Stimulated activated naive CD8-positive, alpha-beta T cell treated with anti-CD3 and anti-CD28 coated beads, Interleukin-15, amount 100 ng/mL, for 72 hours (primary cell): ENCODE data around the gene POLR2J3.
"Not testable (repeated sequence)": the region's sequence is repeated elsewhere in the genome, so short reads cannot be mapped to it uniquely, and the experiment has no call there.

ENCODE experiments used
- ATAC-seq: fragments of 150-1000 bp; cut with Tn5 transposase; 2 replicates; pipeline ENCODE4 v1.10.0; 2021; ENCODE audit warnings: mild to moderate bottlenecking, moderate library complexity
- DNase-seq, 2 donors: peaks; one replicate each; pipeline ENCODE4 v3.0.0; 2021 to 2022
- H3K27ac Mint-ChIP-seq, 2 donors: one replicate each; pipeline ENCODE4 v1.8.0; 2022; ENCODE audit warnings: mild to moderate bottlenecking in 2 of 2, mixed read lengths in 2 of 2, moderate library complexity in 2 of 2
- H3K27me3 Mint-ChIP-seq: one replicate; pipeline ENCODE4 v1.8.0; 2022; ENCODE audit warnings: mixed read lengths
- H3K4me1 Mint-ChIP-seq: one replicate; pipeline ENCODE4 v1.8.0; 2022; ENCODE audit warnings: mild to moderate bottlenecking, mixed read lengths
- H3K4me3 Mint-ChIP-seq, 2 donors: one replicate each; pipeline ENCODE4 v1.8.0; 2022; ENCODE audit warnings: mild to moderate bottlenecking in 2 of 2, mixed read lengths in 2 of 2, moderate library complexity in 1 of 2
- H3K9me3 Mint-ChIP-seq, 2 donors: one replicate each; pipeline ENCODE4 v1.8.0; 2022; ENCODE audit warnings: mixed read lengths in 2 of 2

POLR2J3 gene

GRCh38 chr7:102544372-102544771 lies 28.0 kb downstream of the POLR2J3 start:
- DNase-seq, ATAC-seq, H3K4me1 Mint-ChIP-seq, H3K9me3 Mint-ChIP-seq, H3K4me3 Mint-ChIP-seq, H3K27ac Mint-ChIP-seq, H3K27me3 Mint-ChIP-seq: not testable (repeated sequence)

GRCh38 chr7:102543596-102543995 lies 28.8 kb downstream of the POLR2J3 start, which contains the start of gene UPK3BL2:
UPK3BL2 (minus strand) TSS chr7:102543696; CDS start chr7:102543636, 60 bp downstream.
- H3K27ac Mint-ChIP-seq, DNase-seq, H3K27me3 Mint-ChIP-seq, H3K4me1 Mint-ChIP-seq, ATAC-seq, H3K4me3 Mint-ChIP-seq, H3K9me3 Mint-ChIP-seq: not testable (repeated sequence)

GRCh38 chr7:102542771-102543170 lies 29.6 kb downstream of the POLR2J3 start:
- not testable (repeated sequence) for H3K4me1 Mint-ChIP-seq, DNase-seq, H3K9me3 Mint-ChIP-seq, ATAC-seq, H3K4me3 Mint-ChIP-seq, H3K27me3 Mint-ChIP-seq, H3K27ac Mint-ChIP-seq

GRCh38 chr7:102542083-102542482 lies 30.3 kb downstream of the POLR2J3 start:
- not testable (repeated sequence) for ATAC-seq, H3K9me3 Mint-ChIP-seq, H3K4me1 Mint-ChIP-seq, H3K27ac Mint-ChIP-seq, DNase-seq, H3K27me3 Mint-ChIP-seq, H3K4me3 Mint-ChIP-seq

GRCh38 chr7:102540604-102541003 lies 31.8 kb downstream of the POLR2J3 start:
- not testable (repeated sequence) for H3K9me3 Mint-ChIP-seq, H3K4me1 Mint-ChIP-seq, DNase-seq, ATAC-seq, H3K4me3 Mint-ChIP-seq, H3K27me3 Mint-ChIP-seq, H3K27ac Mint-ChIP-seq

GRCh38 chr7:102535062-102535615 lies 37.2 kb downstream of the POLR2J3 start:
- H3K4me1 Mint-ChIP-seq, H3K4me3 Mint-ChIP-seq, H3K9me3 Mint-ChIP-seq, ATAC-seq, H3K27ac Mint-ChIP-seq, H3K27me3 Mint-ChIP-seq, DNase-seq: not testable (repeated sequence)

GRCh38 chr7:102532127-102532526 lies 40.3 kb downstream of the POLR2J3 start:
- H3K27me3 Mint-ChIP-seq, H3K4me1 Mint-ChIP-seq, ATAC-seq, DNase-seq, H3K9me3 Mint-ChIP-seq, H3K4me3 Mint-ChIP-seq, H3K27ac Mint-ChIP-seq: not testable (repeated sequence)

GRCh38 chr7:102531583-102531982 lies 40.8 kb downstream of the POLR2J3 start:
- ATAC-seq, H3K27me3 Mint-ChIP-seq, H3K4me3 Mint-ChIP-seq, DNase-seq, H3K4me1 Mint-ChIP-seq, H3K27ac Mint-ChIP-seq, H3K9me3 Mint-ChIP-seq: not testable (repeated sequence)

GRCh38 chr7:102527822-102528793 lies 44.3 kb downstream of the POLR2J3 start:
- not testable (repeated sequence) for H3K4me3 Mint-ChIP-seq, H3K9me3 Mint-ChIP-seq, H3K4me1 Mint-ChIP-seq, H3K27me3 Mint-ChIP-seq, H3K27ac Mint-ChIP-seq
- DNase-seq, result peak in 1 of 2 donors; percentile 8
- ATAC-seq, result peak; percentile 1

GRCh38 chr7:102527182-102527581 lies 45.2 kb downstream of the POLR2J3 start:
- not testable (repeated sequence) for H3K27me3 Mint-ChIP-seq, H3K9me3 Mint-ChIP-seq, H3K27ac Mint-ChIP-seq, ATAC-seq, H3K4me3 Mint-ChIP-seq, H3K4me1 Mint-ChIP-seq
- peak in 1 of 2 donors; percentile 8 for DNase-seq

- ATAC-seq, result peak; percentile 6
These were observed 47.6 kb downstream of the POLR2J3 start for GRCh38 chr7:102524803-102525202.

GRCh38 chr7:102520797-102521196 lies 51.6 kb downstream of the POLR2J3 start:
- H3K27me3 Mint-ChIP-seq, H3K27ac Mint-ChIP-seq, H3K4me3 Mint-ChIP-seq, H3K4me1 Mint-ChIP-seq, DNase-seq, ATAC-seq, H3K9me3 Mint-ChIP-seq: not testable (repeated sequence)

More at GRCh38 chr7:102524803-102525202, 47.6 kb downstream of the POLR2J3 start:
- not testable (repeated sequence) for H3K27me3 Mint-ChIP-seq, H3K27ac Mint-ChIP-seq, H3K4me1 Mint-ChIP-seq, H3K9me3 Mint-ChIP-seq, H3K4me3 Mint-ChIP-seq
- peak in 1 of 2 donors; percentile 13 for DNase-seq

- H3K27ac Mint-ChIP-seq, H3K4me1 Mint-ChIP-seq, DNase-seq, H3K27me3 Mint-ChIP-seq, H3K9me3 Mint-ChIP-seq: not testable (repeated sequence)
- peak; percentile 87 for ATAC-seq
- peak within 1 kb of the TSS; percentile 49 to 62 for H3K4me3 Mint-ChIP-seq
These were observed 54.7 kb downstream of the POLR2J3 start, which contains the start of gene RASA4B for GRCh38 chr7:102517550-102518147. RASA4B (minus strand) TSS chr7:102517777; CDS start chr7:102517710, 67 bp downstream.
